ENCODE results near the gene PCOLCE2.

PCOLCE2 gene

DNA sequence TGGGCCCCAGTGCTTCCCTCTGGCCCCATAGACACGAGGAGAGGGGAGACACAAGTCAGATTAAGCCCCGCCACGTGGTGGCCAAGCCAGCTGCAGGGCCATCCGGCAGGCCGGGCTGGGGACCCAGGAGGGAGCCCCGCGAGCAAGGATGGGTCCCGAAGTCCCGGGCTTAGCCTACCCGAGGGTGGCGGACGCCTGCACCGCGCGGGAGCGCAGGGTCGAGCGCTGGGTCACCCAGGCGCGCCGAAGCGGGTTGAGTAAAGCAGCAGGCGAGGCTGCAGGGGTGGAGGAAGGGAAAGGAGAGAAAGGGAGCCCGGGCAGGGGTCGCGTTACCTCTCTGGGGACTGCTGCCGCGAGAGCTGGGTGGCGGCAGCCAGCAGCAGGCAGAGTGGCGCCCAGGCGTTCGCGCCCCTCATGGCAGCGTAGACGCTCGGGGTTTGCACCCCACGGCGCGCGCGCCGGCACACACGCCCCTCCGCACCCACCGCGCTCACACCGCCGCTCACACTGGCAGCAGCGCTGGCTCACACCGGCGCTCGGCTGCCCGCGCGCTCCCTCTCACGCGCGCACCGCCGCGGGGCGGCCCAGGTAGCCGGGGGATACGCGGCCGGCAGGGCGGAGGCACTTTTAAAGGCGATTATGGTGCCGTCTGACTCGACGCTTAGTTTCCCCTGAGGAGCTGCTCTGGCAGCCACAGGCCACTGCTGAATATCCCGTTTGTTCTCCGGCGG lies at the start of gene PCOLCE2:
TSS of gene PCOLCE2 (minus strand) at position 603 of the 731 bp plus-strand sequence. CDS start at position 416, 187 bp downstream.
- DNase-seq (ENCODE audit: low read depth in 3 of 3), result peak in 1 of 3 experiments; percentile 3

DNA sequence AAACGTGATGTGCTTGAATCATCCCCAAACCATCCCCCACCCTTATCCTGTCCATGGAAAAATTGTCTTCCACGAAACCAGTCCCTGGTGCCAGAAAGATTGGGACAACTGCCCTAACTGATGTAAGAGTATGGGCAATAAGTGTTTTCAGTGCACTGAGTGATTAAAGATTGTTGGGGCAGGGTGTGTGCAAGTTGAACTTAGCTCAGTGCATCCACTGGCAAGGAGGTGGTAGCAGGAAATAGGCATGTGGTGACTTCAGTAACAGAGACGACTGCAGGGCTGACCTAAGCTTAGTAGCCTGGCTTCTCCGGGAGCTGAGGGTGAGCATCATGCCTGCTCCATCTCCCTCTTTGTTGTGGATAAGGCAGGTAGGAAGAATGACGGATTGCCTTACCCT lies 47.1 kb upstream of the PCOLCE2 start:
- DNase-seq (ENCODE audit: low read depth in 3 of 3), result no peak

DNA sequence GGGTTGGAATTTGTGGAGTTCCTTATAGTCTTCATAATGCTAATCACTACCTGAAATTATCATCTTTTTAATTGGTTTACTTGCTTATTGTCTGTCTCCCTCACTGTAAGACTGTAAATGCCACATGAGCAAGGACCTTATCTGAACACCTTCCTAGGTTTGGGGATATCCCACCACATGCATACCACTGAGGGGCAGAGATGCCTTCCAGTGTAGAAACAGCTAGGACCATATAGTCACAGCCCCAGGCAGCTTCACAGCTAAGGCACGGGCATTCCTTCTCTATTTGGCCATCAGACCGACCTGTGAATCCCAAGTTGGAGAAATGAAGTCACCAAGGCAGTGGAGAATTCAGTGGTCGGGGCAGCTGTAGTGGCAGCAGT lies 46.0 kb upstream of the PCOLCE2 start:
- no peak for DNase-seq (ENCODE audit: low read depth in 3 of 3)

GRCh38 chr3:142934128-142934886 lies 45.4 kb upstream of the PCOLCE2 start:
- no peak for DNase-seq (ENCODE audit: low read depth in 3 of 3)

DNA sequence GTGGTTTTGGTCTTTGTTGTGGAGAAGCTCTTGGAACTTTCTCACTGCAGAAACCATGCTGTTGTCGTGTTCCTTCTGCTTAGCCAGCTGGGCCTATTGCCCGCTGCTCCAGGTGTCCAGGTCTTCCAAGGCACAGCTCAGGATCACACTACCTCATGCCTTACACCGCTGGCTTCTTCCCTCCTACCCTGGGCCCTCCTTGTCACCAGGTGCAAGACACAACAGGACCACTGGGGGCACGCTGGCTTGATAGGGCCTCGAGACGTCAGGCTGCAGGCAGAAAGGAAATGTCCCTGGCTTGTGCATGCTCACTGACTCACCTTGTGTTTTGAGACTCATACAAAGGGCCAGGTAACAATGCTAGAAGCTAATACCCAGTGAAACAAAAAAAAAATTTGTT lies 42.3 kb upstream of the PCOLCE2 start:
- DNase-seq (ENCODE audit: low read depth in 3 of 3), result no peak

GRCh38 chr3:142930463-142930862 lies 41.6 kb upstream of the PCOLCE2 start:
- no peak for DNase-seq (ENCODE audit: low read depth in 3 of 3)

DNA sequence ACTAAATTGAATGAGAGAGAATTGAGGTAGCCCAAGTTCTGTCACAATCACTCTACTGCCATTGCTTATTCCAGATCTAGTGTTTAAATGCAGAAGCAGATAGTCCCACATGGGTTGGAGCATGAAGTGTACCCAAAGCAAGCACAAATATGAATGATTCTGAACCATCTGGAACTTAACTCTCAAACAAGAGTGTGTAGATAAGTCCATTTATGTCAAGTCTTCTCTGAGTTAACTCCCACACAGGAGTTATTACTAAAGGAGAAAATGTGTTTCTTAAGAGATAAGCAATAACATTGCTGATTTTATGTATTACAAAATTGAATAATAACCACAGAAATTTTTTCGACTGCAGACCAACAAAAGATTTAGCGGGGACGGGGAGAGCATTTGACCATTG lies 41.0 kb upstream of the PCOLCE2 start:
- DNase-seq (ENCODE audit: low read depth in 3 of 3), result no peak

DNA sequence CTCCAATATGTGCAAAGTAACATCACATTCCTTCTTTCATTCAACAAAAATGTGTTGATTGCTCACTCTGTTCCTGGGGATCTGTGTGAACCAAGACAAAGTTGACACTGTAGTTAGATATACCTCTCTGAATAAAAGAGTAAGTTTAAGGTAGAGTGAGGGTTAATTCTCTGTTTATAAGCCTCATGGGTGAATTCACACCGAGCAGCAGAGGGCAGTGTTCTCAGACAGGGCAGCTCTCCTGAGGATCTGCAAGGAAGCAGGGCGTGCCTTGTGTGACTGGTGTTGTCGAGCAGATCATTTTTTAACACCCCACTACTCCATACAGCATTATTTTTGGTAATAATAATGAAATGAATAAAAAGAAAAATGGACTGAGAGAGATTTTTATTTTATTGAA lies 40.2 kb upstream of the PCOLCE2 start:
- DNase-seq (ENCODE audit: low read depth in 3 of 3), result no peak

- no peak for DNase-seq (ENCODE audit: low read depth in 3 of 3)
These were observed 37.6 kb upstream of the PCOLCE2 start for GRCh38 chr3:142926368-142926944.

DNA sequence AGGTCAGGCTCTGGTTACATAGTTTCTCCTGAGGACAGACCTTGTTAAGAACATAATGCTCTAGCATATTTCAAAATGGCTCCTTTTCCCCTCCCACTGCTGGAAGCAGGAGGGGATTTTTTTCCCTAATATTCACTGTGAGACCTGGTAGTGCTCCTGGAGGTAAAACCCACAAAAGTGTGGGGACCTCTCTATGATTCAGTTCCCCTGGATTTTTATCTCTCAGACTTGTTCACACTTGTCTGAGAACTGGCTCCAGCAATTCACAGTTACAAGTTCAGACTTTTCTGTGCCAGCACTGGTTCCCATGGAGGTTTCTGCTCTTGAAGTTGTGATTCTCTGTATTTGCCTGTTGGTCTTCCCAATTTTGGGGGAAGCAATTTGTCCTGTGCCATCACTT lies 36.3 kb upstream of the PCOLCE2 start:
- no peak for DNase-seq (ENCODE audit: low read depth in 3 of 3)

GRCh38 chr3:142923694-142924093 lies 34.8 kb upstream of the PCOLCE2 start:
- no peak for DNase-seq (ENCODE audit: low read depth in 3 of 3)

DNA sequence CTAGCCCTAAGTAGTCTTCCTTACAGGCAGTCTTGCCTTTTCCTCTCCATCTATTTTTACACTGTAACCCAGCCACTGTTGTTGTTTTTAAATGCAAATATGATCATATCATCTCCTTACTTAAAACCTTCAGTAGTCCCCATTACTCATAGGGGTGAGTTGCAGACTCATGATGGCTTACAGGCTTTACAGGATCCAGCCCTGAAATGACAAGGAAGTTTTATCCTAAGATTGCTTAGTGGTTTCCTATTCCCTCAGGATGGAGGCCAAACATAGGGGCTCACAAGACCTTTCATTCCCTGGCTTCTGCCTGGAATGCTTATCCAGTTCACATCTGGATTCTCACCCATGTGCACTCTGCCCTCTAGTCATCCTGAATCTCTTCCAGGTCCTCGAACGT lies 27.7 kb upstream of the PCOLCE2 start:
- no peak for DNase-seq (ENCODE audit: low read depth in 3 of 3)

GRCh38 chr3:142915636-142916035 lies 26.8 kb upstream of the PCOLCE2 start:
- DNase-seq (ENCODE audit: low read depth in 3 of 3), result no peak

GRCh38 chr3:142914286-142914811 lies 25.5 kb upstream of the PCOLCE2 start:
- no peak for DNase-seq (ENCODE audit: low read depth in 3 of 3)

- DNase-seq (ENCODE audit: low read depth in 3 of 3), result no peak
These were observed 24.5 kb upstream of the PCOLCE2 start for GRCh38 chr3:142913432-142913831.

DNA sequence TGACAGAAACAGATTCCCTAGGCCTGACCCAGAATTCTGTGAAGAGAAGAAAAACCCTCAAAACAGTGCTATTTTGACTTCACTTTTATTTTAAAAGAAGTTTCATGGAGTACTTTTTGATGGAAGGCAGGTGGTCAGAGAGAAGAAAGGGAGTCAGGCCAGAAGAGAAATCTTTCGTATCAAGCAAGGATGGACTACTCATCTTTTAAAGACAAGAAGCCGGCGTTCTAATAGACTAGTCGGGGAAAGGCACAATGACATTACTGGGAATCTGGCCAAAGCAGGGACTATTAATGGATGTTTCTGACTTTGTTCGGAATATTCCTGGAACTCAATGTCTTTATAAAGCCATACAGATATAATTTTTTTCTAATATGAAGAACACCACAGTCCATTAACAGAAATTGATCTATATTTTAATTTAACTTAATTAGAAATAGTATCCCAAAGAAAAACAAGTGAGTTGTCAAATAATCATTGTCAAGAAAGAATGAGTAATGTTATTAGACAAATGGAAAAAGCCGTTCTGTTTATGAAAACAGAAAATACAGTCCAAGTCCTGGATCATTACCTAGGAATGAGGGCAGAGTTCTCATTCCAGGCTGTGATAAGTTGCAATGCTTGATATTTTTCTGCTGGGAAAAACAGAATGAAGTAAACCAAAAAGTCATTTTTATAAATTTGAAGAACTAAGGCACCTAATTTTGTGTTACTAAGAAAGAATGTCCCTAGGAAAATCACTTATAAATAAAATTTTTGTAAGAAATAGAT lies 23.7 kb upstream of the PCOLCE2 start:
- DNase-seq (ENCODE audit: low read depth in 3 of 3), result no peak

DNA sequence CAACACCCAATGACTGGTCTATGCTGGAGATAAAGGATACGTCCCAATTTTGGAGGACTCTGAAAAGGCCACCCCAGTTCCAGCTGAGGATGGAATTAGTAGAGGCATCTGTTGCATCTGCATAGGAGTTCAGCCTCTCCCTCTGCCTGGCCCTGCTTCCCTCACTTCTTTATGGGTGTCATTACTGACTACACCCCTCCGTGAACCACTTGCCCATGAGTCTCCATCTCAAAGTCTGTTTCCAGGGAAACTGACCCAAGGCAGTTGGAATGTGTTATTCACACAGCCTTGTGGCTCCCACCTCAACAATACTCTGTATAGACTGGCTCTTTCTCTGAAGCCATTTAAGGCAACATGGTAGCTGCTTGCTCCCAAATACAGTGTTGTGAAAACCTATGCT lies 21.4 kb upstream of the PCOLCE2 start:
- no peak for DNase-seq (ENCODE audit: low read depth in 3 of 3)

GRCh38 chr3:142909282-142909681 lies 20.4 kb upstream of the PCOLCE2 start:
- no peak for DNase-seq (ENCODE audit: low read depth in 3 of 3)

- DNase-seq (ENCODE audit: low read depth in 3 of 3), result no peak
These were observed 19.1 kb upstream of the PCOLCE2 start for GRCh38 chr3:142907996-142908395.

GRCh38 chr3:142904639-142905436 lies 16.0 kb upstream of the PCOLCE2 start:
- no peak for DNase-seq (ENCODE audit: low read depth in 3 of 3)

DNA sequence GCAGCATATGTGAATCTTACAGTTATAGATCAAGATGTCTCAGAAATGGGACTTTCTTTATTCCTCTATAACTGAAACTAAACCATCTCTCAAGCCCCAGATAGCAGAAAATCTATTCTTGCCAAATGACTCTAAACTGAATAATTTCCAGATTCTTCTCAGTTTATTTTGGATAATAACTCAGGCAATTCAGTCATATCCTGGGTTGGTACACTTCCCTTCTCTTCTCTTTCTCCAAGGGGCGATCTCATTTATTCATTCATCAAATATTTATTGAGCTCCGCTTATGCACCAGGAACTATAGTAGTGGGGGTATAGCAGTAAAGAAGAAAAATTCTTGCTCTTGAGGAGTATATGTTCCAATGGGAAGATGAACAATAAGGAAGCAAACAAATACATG lies 13.5 kb upstream of the PCOLCE2 start:
- DNase-seq (ENCODE audit: low read depth in 3 of 3), result no peak
